GM21360 (cell line): ENCODE results near the gene LDHD.
"Not testable (repeated sequence)": the region's sequence is repeated elsewhere in the genome, so short reads cannot be mapped to it uniquely, and the experiment has no call there.

Experiments used
- ATAC-seq: cut with Tn5 transposase; IDR thresholded peaks from one replicate; pipeline ENCODE4 v1.9.1; 2021; ENCODE audit warnings: mild to moderate bottlenecking, moderate library complexity; ENCODE audit not compliant: unreplicated experiment

Gene LDHD

GRCh38 chr16:75100603-75100990 lies 16.0 kb downstream of the LDHD start:
- ATAC-seq, result no peak

- no peak for ATAC-seq
These were observed 16.6 kb downstream of the LDHD start for GRCh38 chr16:75099738-75100602.

GRCh38 chr16:75099075-75099667 lies 17.4 kb downstream of the LDHD start:
- ATAC-seq, result no peak

GRCh38 chr16:75097941-75098901 lies 18.4 kb downstream of the LDHD start:
- peak; percentile 63 for ATAC-seq

GRCh38 chr16:75097191-75097761 lies 19.3 kb downstream of the LDHD start:
- no peak for ATAC-seq

GRCh38 chr16:75096656-75097055 lies 19.9 kb downstream of the LDHD start:
- ATAC-seq, result no peak

- no peak for ATAC-seq
These were observed 21.4 kb downstream of the LDHD start for GRCh38 chr16:75095204-75095621.

- no peak for ATAC-seq
These were observed 22.7 kb downstream of the LDHD start for GRCh38 chr16:75093598-75094540.

- no peak for ATAC-seq
These were observed 23.8 kb downstream of the LDHD start for GRCh38 chr16:75092777-75093176.

GRCh38 chr16:75091619-75092018 lies 25.0 kb downstream of the LDHD start:
- not testable (repeated sequence) for ATAC-seq

GRCh38 chr16:75090899-75091298 lies 25.7 kb downstream of the LDHD start:
- ATAC-seq, result not testable (repeated sequence)

- no peak for ATAC-seq
These were observed 26.9 kb downstream of the LDHD start for GRCh38 chr16:75089486-75090202.

- ATAC-seq, result no peak
These were observed 27.6 kb downstream of the LDHD start for GRCh38 chr16:75088934-75089333.

- ATAC-seq, result no peak
These were observed 28.4 kb downstream of the LDHD start for GRCh38 chr16:75088216-75088615.

- ATAC-seq, result no peak
These were observed 29.1 kb downstream of the LDHD start for GRCh38 chr16:75087375-75087979.

GRCh38 chr16:75086688-75087374 lies 29.7 kb downstream of the LDHD start:
- ATAC-seq, result no peak

GRCh38 chr16:75086281-75086680 lies 30.3 kb downstream of the LDHD start:
- ATAC-seq, result no peak

- no peak for ATAC-seq
These were observed 31.0 kb downstream of the LDHD start for GRCh38 chr16:75085556-75085955.
